Renal cortical epithelial cell (primary cell): ENCODE measurements around the gene SLC12A5. TPM values are rescaled to one million over a fixed set of nuclear protein-coding genes. Genes with fewer than 3 reads are reported as not detected.

Experiments used
- DNase-seq: peaks from one replicate; pipeline ENCODE4 v3.0.0-alpha.2; 2011; ENCODE audit warnings: low read depth
- total RNA-seq: library from RNA; depleted of rRNA; stranded (reverse); fragments of >200 nt; gene quantifications from 2 replicates; pipeline ENCODE4 v1.2.3, GENCODE V29; 2014

The SLC12A5 gene
- total RNA-seq, 1 donor from 2014 or later = 0.55 TPM

- no peak for DNase-seq
Observed at GRCh38 chr20:46108435-46108841, 79.4 kb downstream of the SLC12A5 start.

GRCh38 chr20:46108976-46109375 is 80.0 kb downstream of the SLC12A5 start:
- DNase-seq = no peak

Other genes starting within 250 kb of the SLC12A5 start
- gene WFDC3, start 237.3 kb upstream of the SLC12A5 start, total RNA-seq = 0.50 and 3.5 TPM in 2 replicates
- 13.3 and 14.2 TPM in 2 replicates for gene DNTTIP1, start 237.3 kb upstream of the SLC12A5 start, total RNA-seq
- gene UBE2C, start 216.6 kb upstream of the SLC12A5 start, total RNA-seq = 0.75 and 16.7 TPM in 2 replicates
- not detected in 2 replicates for gene TNNC2, start 201.9 kb upstream of the SLC12A5 start, total RNA-seq
- gene SNX21, start 195.4 kb upstream of the SLC12A5 start, total RNA-seq = 26.9 and 32.1 TPM in 2 replicates
- gene ACOT8, start 171.8 kb upstream of the SLC12A5 start, total RNA-seq = 32.1 and 35.7 TPM in 2 replicates
- 4.3 and 5.9 TPM in 2 replicates for gene ZSWIM3, start 171.6 kb upstream of the SLC12A5 start, total RNA-seq
- 3.6 and 6.9 TPM in 2 replicates for gene ZSWIM1, start 148.0 kb upstream of the SLC12A5 start, total RNA-seq
- 0.85 and 1.0 TPM in 2 replicates for gene SPATA25, start 141.6 kb upstream of the SLC12A5 start, total RNA-seq
- 3.0 and 3.3 TPM in 2 replicates for gene NEURL2, start 138.0 kb upstream of the SLC12A5 start, total RNA-seq
- 20.7 and 64.2 TPM in 2 replicates for gene CTSA, start 137.9 kb upstream of the SLC12A5 start, total RNA-seq
- gene PLTP, start 117.1 kb upstream of the SLC12A5 start, total RNA-seq = 10.4 and 32.1 TPM in 2 replicates
- 7.1 and 19.4 TPM in 2 replicates for gene PCIF1, start 94.5 kb upstream of the SLC12A5 start, total RNA-seq
- 11.1 and 16.1 TPM in 2 replicates for gene ZNF335, start 57.0 kb upstream of the SLC12A5 start, total RNA-seq
- gene MMP9, start 20.3 kb upstream of the SLC12A5 start, total RNA-seq = 0.87 TPM in 1 of 2 replicates, not detected in the other
- 6.1 and 25.3 TPM in 2 replicates for gene NCOA5, start 60.7 kb downstream of the SLC12A5 start, total RNA-seq
- gene CD40, start 89.1 kb downstream of the SLC12A5 start, total RNA-seq = 38.6 and 89.6 TPM in 2 replicates